HG03460 (cell line): ENCODE measurements around the gene C1S.
"Not testable (repeated sequence)": the region's sequence is repeated elsewhere in the genome, so short reads cannot be mapped to it uniquely, and the experiment has no call there.

Source experiments
- ATAC-seq: cut with Tn5 transposase; IDR thresholded peaks from one replicate; pipeline ENCODE4 v1.9.1; 2021; ENCODE audit not compliant: unreplicated experiment

C1S gene

GRCh38 chr12:7101694-7102131, 41.2 kb downstream of the C1S start:
- ATAC-seq = no peak

DNA sequence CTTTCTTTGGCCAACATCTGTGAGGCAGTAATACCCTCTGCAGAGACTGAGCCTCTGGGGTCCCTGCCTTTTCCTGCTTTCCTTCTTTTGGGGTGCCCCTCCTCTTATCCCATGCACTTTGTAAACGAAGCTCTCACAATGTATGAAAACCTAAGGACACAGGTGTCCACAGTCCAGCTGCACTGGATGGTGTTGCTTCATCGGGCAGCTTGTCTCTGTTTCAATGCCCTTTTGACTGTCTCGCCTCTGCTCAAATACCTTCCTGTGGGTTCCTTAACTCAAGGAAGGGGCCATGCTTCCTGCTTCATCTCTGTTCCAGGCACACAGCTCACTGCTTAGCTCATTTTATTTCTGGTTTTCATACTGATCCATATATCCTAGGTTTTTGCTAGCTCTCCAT, 42.1 kb downstream of the C1S start:
- no peak for ATAC-seq

- no peak for ATAC-seq
Observed at GRCh38 chr12:7103837-7104584, 43.5 kb downstream of the C1S start.

DNA sequence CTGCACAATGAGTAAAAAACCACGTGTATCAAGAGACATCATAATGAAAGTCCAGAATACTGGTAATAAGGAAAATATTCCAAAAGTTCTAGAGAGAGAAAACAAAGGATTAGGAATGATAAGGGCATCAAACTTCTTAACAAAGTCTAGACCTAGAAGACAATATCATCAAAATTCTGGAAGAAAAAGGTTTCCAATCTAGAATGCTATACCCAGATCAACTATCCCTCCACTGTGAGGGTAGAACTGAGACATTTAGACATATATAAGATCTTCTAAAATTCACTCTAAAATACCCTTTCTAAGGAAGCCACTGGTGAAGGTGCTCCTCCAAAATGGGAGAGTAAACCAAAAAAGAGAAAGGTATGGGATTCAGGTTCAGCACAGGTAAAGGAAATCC, 45.6 kb downstream of the C1S start:
- no peak for ATAC-seq

- ATAC-seq = not testable (repeated sequence)
Observed at GRCh38 chr12:7107181-7107580, 46.7 kb downstream of the C1S start.

DNA sequence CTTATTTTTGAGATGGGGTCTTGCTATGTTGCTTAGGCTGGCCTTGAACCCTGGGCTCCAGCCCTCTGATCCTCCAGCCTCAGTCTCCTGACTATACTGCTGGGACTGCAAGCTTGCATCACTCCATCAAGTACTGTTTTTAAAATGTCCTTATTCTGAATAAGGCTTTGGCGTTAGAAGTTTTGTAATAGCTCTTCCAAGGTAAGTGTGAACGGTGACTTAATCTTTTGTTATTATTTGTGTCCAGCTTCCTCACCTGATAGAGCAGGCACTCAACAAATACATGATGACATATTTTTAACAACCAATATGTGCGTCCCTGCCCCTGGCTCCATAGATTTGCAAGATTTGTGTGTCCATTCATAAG, 47.1 kb downstream of the C1S start:
- ATAC-seq = no peak

DNA sequence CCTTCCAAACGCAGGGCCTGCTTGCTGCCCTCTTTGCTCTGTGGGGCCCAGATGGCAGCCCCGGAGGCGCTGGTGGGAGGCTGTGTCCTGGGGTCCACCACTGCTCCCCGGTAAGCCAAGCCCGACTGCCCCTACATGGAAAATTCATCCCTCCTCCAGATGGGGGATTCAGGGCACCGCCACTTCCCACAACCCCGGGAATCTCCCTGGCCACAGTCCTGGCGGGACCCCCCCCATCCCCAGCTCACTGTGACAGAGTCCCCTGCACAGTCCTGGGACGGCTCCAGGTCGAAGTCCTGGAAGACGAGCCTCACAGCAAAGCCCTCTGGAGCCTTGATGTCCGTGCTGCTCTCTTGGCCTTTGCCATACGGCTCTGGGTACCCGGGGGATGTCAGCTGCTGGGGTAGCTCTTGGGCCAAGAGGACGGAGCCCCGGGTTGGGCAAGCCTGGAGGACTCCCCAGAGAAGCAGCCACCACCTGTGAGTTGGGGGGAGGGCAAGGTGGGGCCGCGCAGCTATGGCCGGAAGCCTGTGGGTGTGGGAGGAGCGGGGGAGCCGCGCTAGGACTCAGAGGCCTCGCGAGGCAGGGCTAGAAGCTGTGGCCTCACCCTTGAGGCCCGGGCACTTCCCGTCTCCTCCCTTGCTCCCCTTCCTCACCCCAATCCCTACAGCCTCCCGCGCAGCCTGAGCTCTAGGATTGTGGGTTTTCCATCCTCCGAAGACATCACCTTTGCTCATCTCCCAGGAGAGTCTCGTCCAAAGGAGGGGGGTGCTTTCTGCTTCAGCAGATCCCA, 47.7 kb downstream of the C1S start:
- ATAC-seq = peak; percentile 95

DNA sequence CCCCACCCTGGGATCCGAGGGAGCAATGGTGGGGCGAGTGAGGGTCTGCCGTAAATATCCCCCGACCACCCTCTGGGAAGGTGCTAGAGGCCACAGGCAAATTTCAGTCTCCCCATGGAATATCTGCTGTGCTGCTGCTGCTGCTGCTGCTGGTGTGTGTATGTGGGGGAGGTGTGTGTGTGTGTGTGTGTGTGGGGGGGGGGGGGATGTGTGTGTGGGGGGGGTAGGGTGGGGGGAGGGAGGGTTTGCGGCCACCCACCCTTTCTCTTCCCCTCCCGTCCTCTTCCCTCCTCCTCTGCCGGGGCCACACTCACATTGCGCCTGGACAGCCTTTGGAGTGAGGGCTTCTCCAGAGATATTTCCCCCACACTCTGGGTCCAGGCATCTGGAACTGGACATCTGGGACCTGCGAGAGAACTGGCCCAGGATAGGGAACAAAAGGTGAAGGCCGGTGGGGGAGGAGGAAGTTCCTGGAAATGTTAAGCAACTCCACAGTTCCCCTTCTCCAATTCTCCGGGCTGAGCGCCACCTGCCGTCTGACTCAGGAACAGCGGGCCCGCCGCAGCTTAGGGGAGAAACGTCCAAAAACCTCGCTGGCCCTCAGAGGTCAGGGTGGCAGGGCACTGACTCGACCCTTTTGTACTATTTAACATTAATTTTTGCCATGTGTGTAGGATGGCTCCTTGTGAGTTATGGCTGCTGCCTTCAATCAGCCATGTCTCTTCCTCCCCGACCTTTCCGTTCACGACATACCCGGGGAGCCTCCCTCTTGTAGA, 48.5 kb downstream of the C1S start, which contains the start of gene C1RL:
TSS of gene C1RL (minus strand) at position 419 of the 776 bp plus-strand sequence. CDS start at position 385, 34 bp downstream.
- no peak for ATAC-seq

- ATAC-seq = no peak
Observed at GRCh38 chr12:7109572-7109920, 49.0 kb downstream of the C1S start.

DNA sequence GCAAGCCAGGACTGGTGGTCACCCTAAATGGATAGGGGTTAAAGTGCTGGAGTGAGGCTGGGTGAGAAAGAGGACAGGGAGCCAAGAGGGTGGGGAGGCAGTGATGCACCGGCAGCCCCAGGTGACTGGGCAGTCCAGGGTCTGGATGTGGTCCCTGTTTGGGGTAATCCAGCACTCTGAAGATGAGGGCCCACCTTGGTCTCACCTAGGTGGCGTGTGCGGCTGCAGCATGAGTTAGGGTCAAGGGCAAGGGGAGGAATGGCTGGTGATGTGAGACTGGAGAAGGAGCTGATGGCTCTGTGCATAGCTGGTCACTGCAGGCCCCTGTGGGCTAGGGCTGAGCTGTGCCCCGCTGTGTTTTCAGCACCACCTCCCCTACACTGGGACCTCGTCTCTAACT, 50.1 kb downstream of the C1S start:
- ATAC-seq = no peak

- ATAC-seq = no peak
Observed at GRCh38 chr12:7112041-7112440, 51.5 kb downstream of the C1S start.

GRCh38 chr12:7113389-7113871, 52.9 kb downstream of the C1S start:
- ATAC-seq = no peak

DNA sequence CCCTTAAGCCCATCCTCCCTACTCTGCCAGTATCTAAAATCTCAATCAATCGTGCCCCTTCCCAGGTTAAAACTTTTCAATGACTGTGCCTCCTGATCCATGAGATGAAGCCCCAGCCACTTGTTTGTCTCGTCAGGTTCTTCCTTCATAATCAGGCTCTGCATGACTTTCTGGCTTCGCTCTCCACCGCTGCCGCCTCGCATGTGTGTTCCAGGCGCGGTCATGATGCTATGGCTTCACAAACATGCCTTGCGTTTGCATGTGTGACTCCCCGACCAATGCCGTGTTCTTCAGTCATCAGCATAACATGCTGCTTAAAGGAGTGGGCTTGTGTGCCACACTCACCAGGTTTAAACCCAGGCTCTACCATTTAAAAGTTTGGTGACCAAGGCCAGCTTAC, 53.5 kb downstream of the C1S start:
- no peak for ATAC-seq

DNA sequence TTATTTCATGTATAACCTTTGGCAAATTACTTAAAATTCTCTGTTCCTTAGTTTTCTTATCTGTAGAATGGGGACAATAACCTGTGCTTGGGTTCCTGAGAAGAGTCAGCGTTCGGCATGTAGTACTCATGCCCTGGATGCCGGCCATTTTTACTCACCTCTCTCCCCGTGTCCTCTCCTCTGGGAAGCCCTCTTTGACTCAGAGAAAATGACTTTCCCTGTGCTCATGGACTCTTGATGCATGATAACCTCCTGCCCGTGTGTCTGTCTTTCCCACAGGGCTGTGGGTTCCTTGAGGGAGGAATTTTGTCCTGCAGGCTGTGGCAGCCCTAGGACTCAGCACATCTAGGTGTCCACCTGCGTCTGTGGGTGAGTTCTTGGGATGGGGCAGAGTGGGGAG, 54.3 kb downstream of the C1S start:
- ATAC-seq = no peak

- ATAC-seq = no peak
Observed at GRCh38 chr12:7116196-7116595, 55.7 kb downstream of the C1S start.

- no peak for ATAC-seq
Observed at GRCh38 chr12:7116916-7117315, 56.4 kb downstream of the C1S start.

GRCh38 chr12:7117670-7118069, 57.2 kb downstream of the C1S start:
- no peak for ATAC-seq

DNA sequence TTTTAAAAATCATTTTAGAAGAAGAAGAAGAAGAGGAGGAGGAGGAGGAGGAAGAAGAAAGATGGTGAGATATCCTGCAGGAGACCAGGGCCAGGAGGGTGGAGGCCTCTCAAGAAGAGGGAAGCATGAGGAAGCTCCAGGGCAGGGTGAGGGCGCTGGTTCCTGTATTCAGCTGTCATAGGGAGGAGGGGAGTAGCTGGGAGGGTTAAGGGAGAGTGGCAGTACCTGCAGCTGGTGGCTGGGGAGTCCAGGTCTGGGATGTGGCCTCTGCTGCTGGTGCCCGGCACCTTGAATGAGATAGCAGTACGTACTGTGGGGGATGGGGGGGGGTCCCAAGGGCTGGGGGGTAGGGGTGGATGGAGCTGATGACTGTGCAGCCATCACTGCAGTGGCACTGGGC, 58.4 kb downstream of the C1S start:
- no peak for ATAC-seq

- ATAC-seq = no peak
Observed at GRCh38 chr12:7120166-7120565, 59.6 kb downstream of the C1S start.
